Measurements from ENCODE around the gene TCF3.

GRCh38 chr19:1698636-1699035 is 46.2 kb upstream of the TCF3 start:
- TF ChIP-seq POLR2AphosphoS5 (IDR thresholded peaks at IDR 0.05), result no peak
- TF ChIP-seq CTCF (IDR thresholded peaks at IDR 0.05), result no peak
